HL-60 (cell line): ENCODE measurements around the gene SPOP.

Experiments
- DNase-seq, 2 experiments: peaks; one replicate each; pipeline ENCODE4 v3.0.0-alpha.2; 2010 to 2020; ENCODE audit warnings: low read depth in 1 of 2, low spot score in 1 of 2
- H3K27ac ChIP-seq: fragments of 250-450 bp; sonication (Bioruptor Pico); replicated peaks from 2 replicates; pipeline ENCODE4 v1.5.1; 2020; ENCODE audit warnings: mild to moderate bottlenecking, moderate library complexity
- H3K27me3 ChIP-seq: fragments of 250-450 bp; sonication (Bioruptor Pico); 2 replicates; pipeline ENCODE4 v1.5.1; 2021; ENCODE audit warnings: mild to moderate bottlenecking, moderate library complexity; ENCODE audit not compliant: insufficient read depth, poor library complexity, severe bottlenecking
- H3K4me3 ChIP-seq: replicated peaks from 2 replicates; pipeline ENCODE4 v1.5.1; 2011; ENCODE audit warnings: mild to moderate bottlenecking, control low read depth, low read length; ENCODE audit not compliant: insufficient read depth
- CTCF ChIP-seq: IDR thresholded peaks from one replicate; pipeline ENCODE4 v1.5.1; 2011; ENCODE audit warnings: low read length, control low read depth, inconsistent platforms; ENCODE audit not compliant: insufficient read depth
- GABPA ChIP-seq: IDR thresholded peaks from 2 replicates; pipeline ENCODE4 v1.6.1; 2012; ENCODE audit warnings: low read depth
- POLR2AphosphoS5 ChIP-seq: IDR thresholded peaks from 2 replicates; pipeline ENCODE4 v1.6.1; 2012; ENCODE audit warnings: low read depth
- SPI1 ChIP-seq: IDR thresholded peaks from 2 replicates; pipeline ENCODE4 v1.6.1; 2012; ENCODE audit warnings: low read depth, mild to moderate bottlenecking, borderline replicate concordance
- TF ChIP-seq, protein P1 (sequence below): IDR thresholded peaks from 2 replicates; pipeline ENCODE4 v1.6.1; 2012; ENCODE audit warnings: low read depth; ENCODE audit not compliant: insufficient replicate concordance

Gene SPOP

DNA sequence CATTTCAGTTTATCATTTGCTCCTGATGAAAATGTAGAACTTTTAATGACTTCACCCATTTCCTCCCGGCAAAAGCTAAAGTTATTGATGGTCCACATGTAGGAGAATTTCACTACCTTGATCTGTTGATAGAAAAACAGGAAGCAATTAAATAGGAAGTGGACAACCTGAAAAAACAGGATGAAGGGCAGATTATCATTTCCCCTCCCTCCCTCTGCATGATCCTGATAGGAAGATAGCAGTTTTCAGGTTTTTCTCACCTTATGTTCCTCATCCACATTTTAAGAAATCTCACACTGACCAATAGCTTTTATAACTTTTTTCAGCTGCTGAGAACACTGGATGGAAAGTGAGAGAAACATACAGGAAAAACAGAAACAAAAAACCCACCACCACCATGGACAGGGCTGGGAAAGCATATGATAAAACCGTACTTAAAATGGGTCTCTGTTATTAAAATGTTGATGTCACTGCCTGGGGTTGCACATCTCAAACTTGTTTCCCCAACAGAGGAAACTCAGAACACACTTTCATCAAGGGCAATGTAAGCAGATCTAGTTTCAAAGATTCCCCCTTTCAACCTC is 55.9 kb downstream of the SPOP start:
- DNase-seq = no peak
- Histone ChIP-seq H3K27ac (no peak overlapping the region), H3K4me3 (no peak overlapping the region), H3K27me3 (no peaks in the 10 kb centered on the region)
- TF ChIP-seq, protein P1, sequence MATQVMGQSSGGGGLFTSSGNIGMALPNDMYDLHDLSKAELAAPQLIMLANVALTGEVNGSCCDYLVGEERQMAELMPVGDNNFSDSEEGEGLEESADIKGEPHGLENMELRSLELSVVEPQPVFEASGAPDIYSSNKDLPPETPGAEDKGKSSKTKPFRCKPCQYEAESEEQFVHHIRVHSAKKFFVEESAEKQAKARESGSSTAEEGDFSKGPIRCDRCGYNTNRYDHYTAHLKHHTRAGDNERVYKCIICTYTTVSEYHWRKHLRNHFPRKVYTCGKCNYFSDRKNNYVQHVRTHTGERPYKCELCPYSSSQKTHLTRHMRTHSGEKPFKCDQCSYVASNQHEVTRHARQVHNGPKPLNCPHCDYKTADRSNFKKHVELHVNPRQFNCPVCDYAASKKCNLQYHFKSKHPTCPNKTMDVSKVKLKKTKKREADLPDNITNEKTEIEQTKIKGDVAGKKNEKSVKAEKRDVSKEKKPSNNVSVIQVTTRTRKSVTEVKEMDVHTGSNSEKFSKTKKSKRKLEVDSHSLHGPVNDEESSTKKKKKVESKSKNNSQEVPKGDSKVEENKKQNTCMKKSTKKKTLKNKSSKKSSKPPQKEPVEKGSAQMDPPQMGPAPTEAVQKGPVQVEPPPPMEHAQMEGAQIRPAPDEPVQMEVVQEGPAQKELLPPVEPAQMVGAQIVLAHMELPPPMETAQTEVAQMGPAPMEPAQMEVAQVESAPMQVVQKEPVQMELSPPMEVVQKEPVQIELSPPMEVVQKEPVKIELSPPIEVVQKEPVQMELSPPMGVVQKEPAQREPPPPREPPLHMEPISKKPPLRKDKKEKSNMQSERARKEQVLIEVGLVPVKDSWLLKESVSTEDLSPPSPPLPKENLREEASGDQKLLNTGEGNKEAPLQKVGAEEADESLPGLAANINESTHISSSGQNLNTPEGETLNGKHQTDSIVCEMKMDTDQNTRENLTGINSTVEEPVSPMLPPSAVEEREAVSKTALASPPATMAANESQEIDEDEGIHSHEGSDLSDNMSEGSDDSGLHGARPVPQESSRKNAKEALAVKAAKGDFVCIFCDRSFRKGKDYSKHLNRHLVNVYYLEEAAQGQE = peak; percentile 63
- TF ChIP-seq GABPA (no peak), CTCF (no peak)

GRCh38 chr17:49621420-49621819 is 56.5 kb downstream of the SPOP start:
- H3K27me3 ChIP-seq = no peaks in the 10 kb centered on the region
- no peak overlapping the region for H3K4me3 ChIP-seq
- TF ChIP-seq SPI1 = no peak
- no peak for TF ChIP-seq CTCF
- TF ChIP-seq, protein P1 = no peak
- TF ChIP-seq POLR2AphosphoS5 = no peak
- no peak for TF ChIP-seq GABPA
- DNase-seq = no peak
- H3K27ac ChIP-seq = no peak overlapping the region

GRCh38 chr17:49618028-49618611 is 59.8 kb downstream of the SPOP start:
- Histone ChIP-seq H3K27ac (no peak overlapping the region), H3K4me3 (no peak overlapping the region), H3K27me3 (no peaks in the 10 kb centered on the region)
- DNase-seq = no peak
- TF ChIP-seq GABPA = no peak
- no peak for TF ChIP-seq POLR2AphosphoS5
- TF ChIP-seq, protein P1 = no peak
- no peak for TF ChIP-seq SPI1
- no peak for TF ChIP-seq CTCF
